Stomach (tissue), 4 donors: ENCODE results near the gene CD46.

Experiments
- CTCF ChIP-seq, 7 experiments: fragments of 450-650 bp in 4 of 7; fragments of 200-600 bp in 3 of 7; sonication (generic) in 3 of 7; IDR thresholded peaks; one replicate each; pipeline ENCODE4 v1.5.1; 2016 to 2019; ENCODE audit warnings: antibody characterized with exemption in 7 of 7, control low read depth in 2 of 7, mild to moderate bottlenecking in 1 of 7
- EP300 ChIP-seq: sonication (generic); formaldehyde crosslinking; IDR thresholded peaks from one replicate; pipeline ENCODE4 v1.6.1; 2017; ENCODE audit warnings: antibody characterized with exemption
- POLR2A ChIP-seq, 4 donors: fragments of 450-650 bp; IDR thresholded peaks; one replicate each; pipeline ENCODE4 v1.6.1; 2016; ENCODE audit warnings: antibody characterized with exemption in 4 of 4, control low read depth in 2 of 4, mild to moderate bottlenecking in 1 of 4, moderate library complexity in 1 of 4
- POLR2AphosphoS5 ChIP-seq, 3 donors: sonication (generic); formaldehyde crosslinking; IDR thresholded peaks; one replicate each; pipeline ENCODE4 v1.6.1; 2016; ENCODE audit warnings: antibody characterized with exemption in 3 of 3

GRCh38 chr1:207807690-207808321 is 56.0 kb downstream of the CD46 start:
- TF ChIP-seq CTCF (IDR thresholded peaks at IDR 0.05) (no peak), POLR2A (IDR thresholded peaks at IDR 0.05) (no peak), POLR2AphosphoS5 (IDR thresholded peaks at IDR 0.05) (peak in 1 of 3 donors; percentile 3), EP300 (no peak)
